ENCODE data around the gene CELF2.
A peak's percentile ranks its signal among the peaks of the same experiment; 100 is the strongest.

- TF ChIP-seq EP300 (IDR thresholded peaks at IDR 0.05) (no peak), CTCF (IDR thresholded peaks at IDR 0.05) (peak in 2 of 6 experiments; percentile 12 to 14), POLR2A (IDR thresholded peaks at IDR 0.05) (no peak)
Observed at GRCh38 chr10:11147722-11148121, 130.1 kb downstream of the CELF2 start.
